ENCODE data around the gene ADAMTS12.

- TF ChIP-seq, protein P1, sequence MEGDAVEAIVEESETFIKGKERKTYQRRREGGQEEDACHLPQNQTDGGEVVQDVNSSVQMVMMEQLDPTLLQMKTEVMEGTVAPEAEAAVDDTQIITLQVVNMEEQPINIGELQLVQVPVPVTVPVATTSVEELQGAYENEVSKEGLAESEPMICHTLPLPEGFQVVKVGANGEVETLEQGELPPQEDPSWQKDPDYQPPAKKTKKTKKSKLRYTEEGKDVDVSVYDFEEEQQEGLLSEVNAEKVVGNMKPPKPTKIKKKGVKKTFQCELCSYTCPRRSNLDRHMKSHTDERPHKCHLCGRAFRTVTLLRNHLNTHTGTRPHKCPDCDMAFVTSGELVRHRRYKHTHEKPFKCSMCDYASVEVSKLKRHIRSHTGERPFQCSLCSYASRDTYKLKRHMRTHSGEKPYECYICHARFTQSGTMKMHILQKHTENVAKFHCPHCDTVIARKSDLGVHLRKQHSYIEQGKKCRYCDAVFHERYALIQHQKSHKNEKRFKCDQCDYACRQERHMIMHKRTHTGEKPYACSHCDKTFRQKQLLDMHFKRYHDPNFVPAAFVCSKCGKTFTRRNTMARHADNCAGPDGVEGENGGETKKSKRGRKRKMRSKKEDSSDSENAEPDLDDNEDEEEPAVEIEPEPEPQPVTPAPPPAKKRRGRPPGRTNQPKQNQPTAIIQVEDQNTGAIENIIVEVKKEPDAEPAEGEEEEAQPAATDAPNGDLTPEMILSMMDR (IDR thresholded peaks at IDR 0.05), result no peak
- no peak for TF ChIP-seq ZFX (IDR thresholded peaks at IDR 0.05; ENCODE audit: borderline replicate concordance)
Observed at GRCh38 chr5:33792559-33792958, 99.2 kb downstream of the ADAMTS12 start.
